ENCODE results near the gene HEMGN. TPM values are rescaled to one million over a fixed set of nuclear protein-coding genes. Genes with fewer than 3 reads are reported as not detected.

The HEMGN gene
- total and polyA plus RNA-seq, 2 of the 8 experiments (the other 6 are each of a cell fraction or from before 2014, with no cell fraction given): not detected

- Histone ChIP-seq H2AK5ac (ENCODE audit: low read depth, low read length) (no peak overlapping the region), H4K8ac (ENCODE audit: extremely low read depth, insufficient read depth, low read length) (no peak overlapping the region), H2BK12ac (ENCODE audit: low read depth, low read length) (no peak overlapping the region), H2BK120ac (replicated peaks; ENCODE audit: low read depth, low read length) (no peak overlapping the region), H3K4ac (replicated peaks; ENCODE audit: insufficient read length, low read depth, low read length) (no peak overlapping the region), H3K9me3 (ENCODE audit: insufficient read depth in 2 of 2, low read depth in 1 of 2, low read length in 1 of 2) (no peaks in the 10 kb centered on the region), H4K5ac (ENCODE audit: insufficient read length, low read depth, low read length) (no peak overlapping the region), H3K9ac (replicated peaks in 1 of 4; ENCODE audit: extremely low read depth in 1 of 4, low read depth in 3 of 4, low read length in 3 of 4) (no peak overlapping the region), H3K36me3 (ENCODE audit: control insufficient read depth in 2 of 4, insufficient read depth in 4 of 4, low read length in 3 of 4) (no peaks in the 10 kb centered on the region), H3K56ac (replicated peaks; ENCODE audit: insufficient read length, low read depth, low read length) (no peak overlapping the region), H3K23ac (ENCODE audit: insufficient read length) (no peak overlapping the region), H3K4me2 (ENCODE audit: insufficient read depth in 1 of 2, low read depth in 2 of 2, low read length in 2 of 2) (no peak overlapping the region), H2BK5ac (ENCODE audit: low read depth, low read length) (no peak overlapping the region), H3K4me1 (replicated peaks in 1 of 4; ENCODE audit: control insufficient read depth in 3 of 4, insufficient read depth in 4 of 4, low read length in 3 of 4) (no peaks in the 10 kb centered on the region; a peak in 1 of 7 replicates), H3K4me3 (ENCODE audit: extremely low read depth in 1 of 4, insufficient read depth in 2 of 4, low read depth in 3 of 4, low read length in 4 of 4) (no peak overlapping the region), H3K79me2 (ENCODE audit: control insufficient read depth in 1 of 2, insufficient read depth in 2 of 2, low read length in 2 of 2) (no peaks in the 10 kb centered on the region), H3K14ac (ENCODE audit: insufficient read length) (no peak overlapping the region), H2BK15ac (ENCODE audit: low read length) (no peak overlapping the region), H3K79me1 (ENCODE audit: low read depth, low read length) (no peaks in the 10 kb centered on the region), H3K27me3 (replicated peaks in 1 of 4; ENCODE audit: control insufficient read depth in 3 of 4, extremely low read depth in 1 of 4, insufficient read depth in 3 of 4, low read length in 3 of 4) (peaks cover 0 to 3% (median under 1%) of the 10 kb centered on the region in 4 experiments; a peak in 2 of 7 replicates), H3K23me2 (ENCODE audit: low read depth, low read length) (no peaks in the 10 kb centered on the region), H4K20me1 (replicated peaks in 1 of 2; ENCODE audit: control insufficient read depth in 1 of 2, insufficient read depth in 2 of 2, low read length in 2 of 2) (no peaks in the 10 kb centered on the region), H2BK20ac (ENCODE audit: low read length) (no peak overlapping the region), H2AFZ (ENCODE audit: low read length) (no peak overlapping the region), H3K18ac (ENCODE audit: extremely low read depth, low read length) (no peak overlapping the region), H3K27ac (ENCODE audit: low read depth, low read length) (no peak overlapping the region), H4K91ac (replicated peaks; ENCODE audit: insufficient read length, low read length) (no peak overlapping the region)
- TF ChIP-seq CTCF (IDR thresholded peaks at IDR 0.05; ENCODE audit: control extremely low read depth in 1 of 3, insufficient read depth in 1 of 3, low read depth in 1 of 3, low read length in 3 of 3) (peak; percentile 33 to 74 (median 57)), SAP30 (IDR thresholded peaks at IDR 0.05; ENCODE audit: insufficient read depth, insufficient replicate concordance, low read length) (no peak), RAD21 (IDR thresholded peaks at IDR 0.05 in 1 of 2, conservative IDR thresholded peaks at IDR 0.05 in 1 of 2; ENCODE audit: low read depth in 2 of 2, low read length in 2 of 2) (peak; percentile 46 to 58; a peak in 3 of 4 replicates)
- WGBS, 2 experiments (ENCODE audit: extremely low coverage in 1 of 2, insufficient coverage in 1 of 2, insufficient read length in 1 of 2, insufficient replicate concordance in 2 of 2, low coverage in 1 of 2, low lambda C conversion rate in 2 of 2, missing lambda C conversion rate in 1 of 2): 57% methylated on average over 6 of the region's 6 CpGs; no CpG with 5 or more reads in 1 of the 2 experiments
- CTCF ChIA-PET (ENCODE audit: partially characterized antibody): interaction anchor here (0.6 to 2.1 kb wide), 19 partner anchors 9 to 320 kb away, joined by 3 to 8 read pairs (median 3); no protein-coding TSS in a partner anchor
- POLR2A ChIA-PET (ENCODE audit: partially characterized antibody): interaction anchor here (1.1 to 1.5 kb wide), 2 partner anchors 15 to 27 kb away, joined by 4 read pairs; partner anchors contain the start of gene TRMO
- FAIRE-seq: peak; percentile 62
- DNase-seq (ENCODE audit: low read depth in 1 of 2, low spot score in 2 of 2): peak in 1 of 2 experiments; percentile 54
Measured at GRCh38 chr9:97895695-97896332, 42.2 kb downstream of the HEMGN start.
